Glutamatergic neuron (in vitro differentiated cells): Measurements from ENCODE around the gene ZNF544. TPM values are rescaled to one million over a fixed set of nuclear protein-coding genes. Genes with fewer than 3 reads are reported as not detected.

Experiments used
- DNase-seq: peaks from one replicate; pipeline ENCODE4 v3.0.0; 2022
- H3K27ac Mint-ChIP-seq: one replicate; pipeline ENCODE4 v1.8.0; 2020; ENCODE audit warnings: mild to moderate bottlenecking, mixed read lengths, inconsistent platforms; ENCODE audit not compliant: unreplicated experiment
- H3K27me3 Mint-ChIP-seq: one replicate; pipeline ENCODE4 v1.8.0; 2020; ENCODE audit warnings: mild to moderate bottlenecking, moderate library complexity, mixed read lengths, inconsistent platforms; ENCODE audit not compliant: unreplicated experiment
- H3K36me3 Mint-ChIP-seq: one replicate; pipeline ENCODE4 v1.8.0; 2020; ENCODE audit warnings: mild to moderate bottlenecking, mixed read lengths, inconsistent platforms; ENCODE audit not compliant: unreplicated experiment
- H3K4me1 Mint-ChIP-seq: one replicate; pipeline ENCODE4 v1.8.0; 2020; ENCODE audit warnings: mild to moderate bottlenecking, low read depth, mixed read lengths, inconsistent platforms; ENCODE audit not compliant: unreplicated experiment
- H3K4me3 Mint-ChIP-seq: one replicate; pipeline ENCODE4 v1.8.0; 2020; ENCODE audit warnings: mild to moderate bottlenecking, mixed read lengths, inconsistent platforms; ENCODE audit not compliant: unreplicated experiment
- H3K9me3 Mint-ChIP-seq: one replicate; pipeline ENCODE4 v1.8.0; 2020; ENCODE audit warnings: mild to moderate bottlenecking, moderate library complexity, mixed read lengths, inconsistent platforms; ENCODE audit not compliant: unreplicated experiment
- CTCF ChIP-seq: fragments of 200-600 bp; sonication (generic); IDR thresholded peaks from one replicate; pipeline ENCODE4 v1.5.0; 2021; ENCODE audit not compliant: partially characterized antibody, unreplicated experiment
- total RNA-seq: library from RNA; stranded (reverse); fragmentation: NEBNext Ultra II Directional; extraction: Animal tissue kit (Norgen Biotek cat#: 25700); gene quantifications from one replicate; pipeline ENCODE4 v1.2.1, GENCODE V29; 2021; ENCODE audit not compliant: unreplicated experiment

Gene ZNF544
- total RNA-seq, 1 donor from 2014 or later = 46.1 TPM

GRCh38 chr19:58277748-58278540, 49.2 kb downstream of the ZNF544 start:
- Mint-ChIP-seq H3K36me3 (peaks cover 15% of the 10 kb centered on the region), H3K4me3 (peak overlapping the region; percentile 98), H3K9me3 (peaks cover 31% of the 10 kb centered on the region), H3K4me1 (peaks cover 20% of the 10 kb centered on the region), H3K27ac (peak overlapping the region; percentile 91), H3K27me3 (peaks cover 22% of the 10 kb centered on the region)
- no peak for TF ChIP-seq CTCF
- no peak for DNase-seq

GRCh38 chr19:58278541-58279041, 49.9 kb downstream of the ZNF544 start, which contains the start of gene ZNF8:
TSS of gene ZNF8 (plus strand) at chr19:58278955. CDS start at chr19:58279082, 127 bp downstream.
- TF ChIP-seq CTCF = no peak
- peak; percentile 98 for DNase-seq
- Mint-ChIP-seq H3K27ac (peak within 1 kb of the TSS; percentile 91), H3K27me3 (peaks cover 22% of the 10 kb centered on the region), H3K4me3 (peak within 1 kb of the TSS; percentile 98), H3K36me3 (peaks cover 15% of the 10 kb centered on the region), H3K4me1 (peaks cover 20% of the 10 kb centered on the region), H3K9me3 (peaks cover 32% of the 10 kb centered on the region)

- Mint-ChIP-seq H3K27ac (peak overlapping the region; percentile 91), H3K36me3 (peaks cover 13% of the 10 kb centered on the region), H3K4me3 (peak overlapping the region; percentile 98), H3K9me3 (peaks cover 33% of the 10 kb centered on the region), H3K4me1 (peaks cover 20% of the 10 kb centered on the region), H3K27me3 (peaks cover 22% of the 10 kb centered on the region)
- peak; percentile 94 for DNase-seq
- TF ChIP-seq CTCF = no peak
Measured at GRCh38 chr19:58279042-58279924, 50.6 kb downstream of the ZNF544 start.

- no peak for DNase-seq
- Mint-ChIP-seq H3K36me3 (peaks cover 6% of the 10 kb centered on the region), H3K4me1 (peaks cover 20% of the 10 kb centered on the region), H3K27me3 (peaks cover 22% of the 10 kb centered on the region), H3K27ac (peak overlapping the region; percentile 91), H3K9me3 (peaks cover 33% of the 10 kb centered on the region), H3K4me3 (peak overlapping the region; percentile 98)
- no peak for TF ChIP-seq CTCF
Measured at GRCh38 chr19:58279925-58280316, 51.2 kb downstream of the ZNF544 start.
